ENCODE data around the gene PEAK3.

Gene PEAK3

DNA sequence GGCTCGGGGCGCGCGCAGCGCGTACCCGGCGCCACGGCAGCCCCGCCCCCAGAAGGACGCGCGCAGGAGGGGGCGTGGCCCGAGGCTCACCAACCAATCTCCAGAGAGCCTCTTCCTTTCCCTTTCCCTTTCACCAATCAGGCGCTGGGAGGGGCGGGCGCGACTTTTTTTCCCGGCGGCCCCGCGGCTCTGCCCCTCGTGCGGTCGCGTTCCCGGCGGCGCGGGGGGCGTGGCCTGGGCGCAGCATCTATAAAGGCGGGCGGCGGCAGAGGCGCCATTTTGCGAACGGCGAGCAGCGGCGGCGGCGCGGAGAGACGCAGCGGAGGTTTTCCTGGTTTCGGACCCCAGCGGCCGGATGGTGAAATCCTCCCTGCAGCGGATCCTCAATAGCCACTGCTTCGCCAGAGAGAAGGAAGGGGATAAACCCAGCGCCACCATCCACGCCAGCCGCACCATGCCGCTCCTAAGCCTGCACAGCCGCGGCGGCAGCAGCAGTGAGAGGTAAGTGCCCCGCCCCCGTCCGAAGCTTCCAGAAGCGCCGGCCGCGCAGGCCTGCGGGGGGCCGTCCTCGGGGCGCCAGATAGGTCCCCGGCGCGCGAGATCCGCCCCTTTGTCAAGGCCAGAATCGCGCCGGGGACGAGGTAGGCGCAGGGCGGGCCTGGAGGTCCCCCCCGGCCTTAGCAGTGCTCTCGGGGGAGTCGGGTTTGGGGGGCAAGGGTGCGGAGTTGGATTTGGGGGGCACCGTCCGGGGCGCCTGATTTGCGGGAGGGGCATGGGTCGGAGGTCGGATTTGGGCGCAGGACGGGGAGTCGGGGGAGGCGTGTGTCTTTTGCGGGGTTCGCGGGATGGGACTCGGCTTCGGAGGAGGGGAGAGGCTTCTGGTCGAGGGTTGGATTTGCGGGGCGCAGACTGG lies 12.5 kb downstream of the PEAK3 start:
- DNase-seq: peak; percentile 87

DNA sequence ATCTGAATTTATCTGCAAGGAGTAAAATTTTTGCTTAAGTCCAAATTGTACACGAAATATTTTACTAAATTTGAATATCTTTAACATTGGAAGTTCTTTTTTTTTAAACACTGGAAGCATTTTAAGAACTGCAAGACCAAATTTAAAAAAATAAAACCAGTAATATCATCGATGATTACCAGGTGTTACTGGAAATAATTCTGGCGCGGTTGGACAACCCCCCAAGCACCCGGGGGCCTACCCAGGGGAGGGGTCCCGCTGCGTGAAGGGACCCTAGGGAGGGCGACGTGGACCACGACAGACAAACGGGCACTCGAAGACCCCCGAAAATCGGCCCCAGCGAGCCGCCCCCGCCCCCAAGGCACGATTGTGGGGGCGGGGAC lies 13.1 kb downstream of the PEAK3 start:
- DNase-seq: no peak

DNA sequence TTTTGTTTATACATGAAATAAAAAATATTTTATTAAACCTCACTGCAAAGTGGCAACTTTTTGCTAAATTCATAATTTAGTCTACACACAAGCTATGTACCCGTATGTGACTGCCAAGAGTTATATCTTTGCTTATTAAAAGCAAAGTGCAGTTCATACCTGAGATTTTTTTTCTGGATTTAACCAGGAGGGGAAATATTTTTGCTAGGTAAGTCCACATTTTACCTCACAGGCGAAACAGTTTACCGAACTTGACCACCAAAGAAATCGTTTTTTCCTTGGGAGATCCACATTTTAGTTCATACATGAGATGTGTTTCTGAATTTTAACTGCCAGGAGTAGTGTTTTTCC lies 13.5 kb downstream of the PEAK3 start:
- no peak for DNase-seq

DNA sequence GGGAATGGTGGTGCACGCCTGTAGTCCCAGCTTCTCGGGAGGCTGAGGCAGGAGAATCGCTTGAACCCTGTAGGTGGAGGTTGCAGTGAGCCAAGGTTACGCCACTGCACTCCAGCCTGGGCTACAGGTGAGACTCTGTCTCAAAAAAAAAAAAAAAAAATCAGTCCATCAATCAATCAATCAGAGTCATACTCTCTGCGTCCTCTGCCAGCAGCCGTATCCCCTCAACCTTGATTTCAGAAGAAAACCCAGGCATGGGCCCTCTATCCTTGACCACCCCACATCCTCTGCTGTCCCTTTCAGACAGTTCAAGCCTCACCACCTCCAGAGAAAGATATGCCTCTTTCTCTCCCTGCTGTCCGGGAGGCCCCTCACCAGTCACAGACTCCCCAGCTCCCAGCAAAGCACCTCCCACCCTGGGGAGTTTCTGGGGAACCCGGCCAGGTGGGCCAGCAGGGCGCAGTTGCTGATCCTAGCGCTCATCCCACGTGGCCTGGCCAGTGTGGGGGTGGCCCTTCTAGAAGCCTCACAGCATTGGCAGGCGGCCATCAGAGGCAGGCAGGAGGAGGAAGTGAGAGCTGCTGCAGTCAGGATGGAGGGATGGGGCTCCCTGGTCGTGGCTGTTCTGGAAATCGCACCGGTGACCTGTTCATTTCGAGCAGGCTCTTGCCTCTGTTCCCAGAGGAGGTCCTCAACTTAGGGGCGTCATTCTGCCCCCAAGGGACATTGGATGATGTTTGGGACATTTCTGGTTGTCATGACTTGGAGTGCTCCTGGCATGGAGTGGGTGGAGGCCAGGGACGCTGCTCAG lies 15.6 kb downstream of the PEAK3 start:
- DNase-seq: peak; percentile 65

DNA sequence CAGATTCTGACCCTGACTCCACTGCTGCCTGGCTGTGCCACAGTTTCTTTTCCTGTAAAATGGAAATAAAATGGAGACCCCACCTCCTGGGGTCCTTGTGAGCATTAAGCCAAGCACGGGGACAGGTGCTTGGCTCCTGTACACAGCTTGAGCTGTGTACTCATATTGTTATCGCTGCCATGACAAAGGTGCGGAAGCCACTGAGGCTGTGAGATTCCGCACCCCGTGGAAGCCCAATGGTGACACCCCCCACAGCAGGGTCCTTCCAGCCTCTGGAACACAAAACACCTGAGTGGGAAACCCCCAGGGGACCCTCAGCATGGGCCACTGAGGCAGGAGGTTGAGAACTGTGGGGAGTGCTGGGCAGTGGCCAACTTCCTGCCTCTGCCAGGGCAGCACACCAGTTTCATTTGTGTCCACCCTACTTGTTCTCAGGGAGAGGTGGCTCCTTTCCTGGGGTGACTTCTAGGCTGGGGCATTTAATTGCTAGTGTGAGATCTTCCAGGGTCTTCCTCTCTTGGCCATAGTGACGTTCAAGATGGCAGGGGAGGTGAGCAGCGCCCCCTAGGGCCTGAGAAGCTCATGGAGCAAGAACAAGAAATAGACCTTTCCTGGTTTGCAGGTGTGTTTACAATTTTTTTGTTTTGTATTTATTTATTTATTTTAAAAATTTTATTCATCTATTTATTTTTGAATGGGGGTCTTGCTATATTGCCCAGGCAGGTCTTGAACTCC lies 20.4 kb downstream of the PEAK3 start:
- DNase-seq: no peak

DNA sequence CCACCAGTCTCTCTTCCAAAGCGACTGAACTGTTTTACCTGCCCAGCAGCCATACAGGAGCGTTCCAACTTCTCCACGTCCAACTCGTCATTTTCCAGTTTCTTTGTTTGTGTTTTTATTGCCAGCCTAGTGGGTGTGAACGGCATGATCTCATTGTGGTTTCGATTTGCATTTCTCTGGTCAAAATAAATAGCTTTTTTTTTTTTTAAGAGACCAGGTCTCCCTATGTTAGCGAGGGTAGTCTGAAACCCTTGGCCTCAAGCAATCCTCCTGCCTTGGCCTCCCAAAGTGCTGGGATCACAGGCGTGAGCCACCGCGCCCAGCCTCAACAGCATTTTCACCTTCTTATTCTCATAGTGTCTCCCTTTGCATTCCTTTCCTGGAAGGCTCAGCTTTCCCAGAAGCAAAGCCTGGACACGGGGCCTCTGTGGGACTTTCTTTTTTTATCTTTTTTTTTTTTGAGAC lies 21.6 kb downstream of the PEAK3 start:
- no peak for DNase-seq

DNA sequence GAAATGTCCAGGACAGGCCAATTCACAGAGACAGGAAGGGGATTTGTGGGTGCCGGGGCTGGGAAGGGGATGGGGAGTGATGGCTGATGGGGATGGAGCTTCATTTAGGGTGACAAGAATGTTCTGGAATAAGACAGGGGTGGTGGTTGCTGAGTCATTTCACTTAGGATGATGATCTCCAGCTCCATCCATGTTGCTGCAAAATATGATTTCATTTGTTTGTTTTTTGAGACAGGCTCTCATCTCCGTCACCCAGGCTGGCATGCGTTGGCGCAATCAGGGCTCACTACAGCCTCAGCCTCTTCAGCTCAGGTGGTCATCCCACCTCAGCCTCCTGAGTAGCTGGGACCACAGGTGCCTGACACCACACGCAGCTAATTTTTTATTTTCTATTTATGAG lies 22.6 kb downstream of the PEAK3 start:
- no peak for DNase-seq

DNA sequence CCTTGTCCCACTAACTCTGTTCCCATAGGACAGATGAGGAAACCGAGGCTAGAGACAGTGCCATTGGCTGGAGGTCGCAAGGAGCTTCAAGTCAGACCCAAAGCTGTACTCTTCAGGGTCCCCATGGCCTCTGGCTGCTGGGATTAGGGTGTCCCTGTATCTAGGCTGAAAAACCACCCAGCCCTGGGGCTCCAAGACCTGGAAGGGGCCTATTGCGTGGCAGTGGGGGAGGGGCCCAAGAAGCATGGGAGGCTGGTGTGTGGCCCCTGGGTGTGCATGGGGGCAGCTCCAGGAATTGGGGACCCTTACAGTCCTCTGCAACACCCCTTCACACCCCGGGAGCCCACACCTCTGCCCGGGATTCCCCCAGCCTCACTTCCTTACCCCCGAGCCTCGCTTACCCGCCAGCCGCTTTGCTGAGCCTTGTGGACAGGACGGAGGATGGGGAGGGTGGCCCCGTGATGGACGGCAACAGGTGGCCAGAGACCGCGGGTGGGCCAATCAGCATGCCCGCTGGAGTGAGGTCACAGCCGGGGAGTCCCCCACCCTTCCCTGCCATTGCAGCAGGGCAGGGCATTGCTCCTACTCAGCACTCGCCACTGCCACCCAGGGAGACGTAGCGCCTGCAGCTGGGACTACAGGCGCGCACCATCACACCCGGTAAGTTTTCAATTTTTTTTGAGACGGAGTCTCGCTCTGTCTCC lies 25.8 kb downstream of the PEAK3 start, which contains the start of gene JSRP1:
Gene JSRP1, minus strand, starts transcription at position 436 of the 704 bp plus-strand sequence. CDS start 1,103 bp downstream, outside the sequence.
- DNase-seq: no peak

DNA sequence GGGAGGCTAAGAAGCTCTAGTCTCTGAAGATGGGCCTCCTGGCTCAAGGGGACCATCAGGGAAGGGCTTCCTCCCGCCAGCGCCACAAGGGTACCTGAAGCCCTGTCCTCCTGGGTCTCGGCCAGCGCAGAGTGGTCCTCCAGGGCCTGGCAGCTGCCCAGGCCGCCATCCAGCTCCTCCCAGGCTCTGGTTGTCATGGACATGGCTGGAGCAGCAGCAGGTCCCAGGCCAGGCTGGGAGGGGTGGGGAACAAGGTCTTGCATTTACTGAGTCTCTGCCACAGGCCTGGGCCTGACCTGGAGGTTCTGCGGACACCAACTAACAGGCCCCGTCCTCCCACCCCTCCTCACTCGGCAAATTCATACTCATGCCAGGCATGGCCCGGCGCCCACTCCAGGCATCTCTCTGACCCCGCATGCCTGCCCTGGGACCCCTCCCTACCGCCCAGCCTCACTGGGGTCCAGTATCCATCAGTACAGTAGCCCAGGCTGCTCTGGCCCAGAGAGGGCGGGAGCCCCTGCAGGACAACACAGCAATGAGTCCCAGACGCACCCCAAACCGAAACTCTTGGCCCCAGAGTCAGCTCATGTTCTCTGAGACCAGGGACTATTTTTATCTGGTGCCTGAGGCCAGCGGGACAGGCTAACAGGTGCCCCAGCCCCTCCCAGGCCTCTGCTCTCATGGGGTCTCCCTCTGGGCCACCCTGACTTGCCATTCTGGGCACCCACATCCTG lies 26.7 kb downstream of the PEAK3 start:
- DNase-seq: peak; percentile 33

DNA sequence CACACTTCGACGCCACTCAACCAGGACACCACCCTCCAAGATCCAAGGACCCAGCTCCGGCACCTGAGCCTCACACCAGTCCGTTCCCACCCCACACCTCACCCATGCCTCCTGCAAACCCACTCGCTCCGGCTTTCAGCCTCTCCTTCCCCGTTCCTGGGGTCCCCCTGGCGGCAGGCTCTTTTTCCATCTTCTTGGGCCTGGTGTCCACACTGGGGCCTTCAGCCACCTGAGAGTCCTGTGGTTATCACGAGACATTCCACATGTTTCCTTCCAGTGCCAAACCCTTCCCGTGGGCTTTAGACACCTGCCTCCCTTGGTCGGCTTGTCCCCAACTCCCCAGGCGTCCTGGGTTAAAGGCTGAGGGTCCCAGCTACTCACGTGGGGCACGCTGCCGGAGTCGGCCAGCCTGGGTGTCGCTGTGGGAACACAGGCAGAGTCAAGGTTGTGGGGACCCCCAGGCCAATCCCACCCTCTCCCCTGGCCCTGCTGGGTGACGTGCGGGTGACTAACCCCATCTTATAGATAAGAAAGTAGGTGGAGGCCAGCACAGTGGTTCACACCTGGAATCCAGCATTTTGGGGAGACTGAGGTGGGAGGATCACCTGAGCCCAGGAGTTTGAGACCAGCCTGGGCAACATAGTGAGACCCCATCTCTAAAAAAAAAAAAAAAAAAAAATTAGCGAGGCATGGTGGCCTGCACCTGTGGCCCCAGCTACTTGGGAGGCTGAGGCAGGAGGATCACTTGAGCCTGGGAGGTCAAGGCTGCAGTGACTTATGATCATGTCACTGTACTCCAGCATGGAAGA lies 27.7 kb downstream of the PEAK3 start:
- DNase-seq: no peak

DNA sequence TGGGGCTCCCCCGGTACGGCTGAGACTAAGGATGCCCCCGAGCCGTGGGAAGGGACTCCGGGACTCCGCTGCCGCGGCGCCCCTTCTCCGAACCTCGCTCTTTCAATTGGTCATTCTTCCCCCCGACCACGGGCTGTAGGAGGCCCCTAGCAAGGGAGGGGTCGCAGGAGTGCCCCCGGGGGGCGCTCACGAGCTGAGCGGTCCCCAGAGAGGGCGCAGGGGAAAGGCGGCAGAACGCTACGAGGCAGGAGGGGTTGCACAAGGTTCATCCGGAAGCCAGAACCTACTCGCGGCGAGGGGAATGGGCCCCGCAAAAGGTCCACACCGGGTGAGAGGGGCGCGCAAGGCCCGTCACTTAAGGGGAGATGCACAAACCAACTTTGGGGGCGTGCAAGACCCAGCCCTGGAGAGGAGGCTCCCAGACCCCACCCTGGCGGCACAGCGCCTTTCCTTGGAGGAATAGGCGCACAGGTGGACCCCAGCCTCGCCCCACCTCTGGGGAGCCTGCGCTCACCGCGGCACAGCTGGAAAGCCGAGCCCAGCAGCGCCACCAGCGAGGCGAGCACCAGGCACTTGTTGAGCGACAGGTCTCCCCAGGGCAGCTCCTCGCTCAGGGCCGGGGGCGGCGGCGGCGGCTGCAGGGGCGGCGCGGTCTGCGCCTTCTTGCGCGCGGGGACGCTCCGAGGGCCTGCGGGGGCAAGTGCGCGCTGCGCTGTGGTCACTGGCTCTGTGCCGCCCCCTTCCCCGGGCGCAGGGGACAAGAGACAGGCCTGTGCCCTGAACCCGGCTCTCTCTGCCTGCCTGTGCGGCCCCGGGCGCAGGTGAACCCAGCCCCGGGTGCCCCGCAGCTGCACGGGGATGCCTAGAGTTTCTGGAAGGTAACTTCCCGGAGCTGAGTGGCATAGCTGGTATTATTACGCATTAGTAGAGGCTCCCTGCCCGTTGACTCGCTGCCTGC lies 28.6 kb downstream of the PEAK3 start:
- DNase-seq: no peak

DNA sequence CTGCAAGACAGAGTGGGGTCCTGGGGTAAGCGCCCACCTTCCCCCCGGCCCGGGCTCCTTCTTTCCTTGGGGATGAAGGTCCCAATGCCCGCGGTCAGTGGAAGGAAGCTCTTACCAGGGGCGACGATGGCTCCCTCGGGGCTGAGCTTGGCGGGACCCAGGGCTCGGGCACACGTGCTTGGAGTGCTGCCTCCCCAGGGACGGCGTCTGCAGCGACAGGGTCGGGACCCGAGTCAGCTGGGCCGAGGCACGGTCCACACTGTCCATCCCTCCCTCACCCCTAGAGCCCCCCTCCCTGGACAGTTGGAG lies 29.2 kb downstream of the PEAK3 start:
- DNase-seq: no peak

DNA sequence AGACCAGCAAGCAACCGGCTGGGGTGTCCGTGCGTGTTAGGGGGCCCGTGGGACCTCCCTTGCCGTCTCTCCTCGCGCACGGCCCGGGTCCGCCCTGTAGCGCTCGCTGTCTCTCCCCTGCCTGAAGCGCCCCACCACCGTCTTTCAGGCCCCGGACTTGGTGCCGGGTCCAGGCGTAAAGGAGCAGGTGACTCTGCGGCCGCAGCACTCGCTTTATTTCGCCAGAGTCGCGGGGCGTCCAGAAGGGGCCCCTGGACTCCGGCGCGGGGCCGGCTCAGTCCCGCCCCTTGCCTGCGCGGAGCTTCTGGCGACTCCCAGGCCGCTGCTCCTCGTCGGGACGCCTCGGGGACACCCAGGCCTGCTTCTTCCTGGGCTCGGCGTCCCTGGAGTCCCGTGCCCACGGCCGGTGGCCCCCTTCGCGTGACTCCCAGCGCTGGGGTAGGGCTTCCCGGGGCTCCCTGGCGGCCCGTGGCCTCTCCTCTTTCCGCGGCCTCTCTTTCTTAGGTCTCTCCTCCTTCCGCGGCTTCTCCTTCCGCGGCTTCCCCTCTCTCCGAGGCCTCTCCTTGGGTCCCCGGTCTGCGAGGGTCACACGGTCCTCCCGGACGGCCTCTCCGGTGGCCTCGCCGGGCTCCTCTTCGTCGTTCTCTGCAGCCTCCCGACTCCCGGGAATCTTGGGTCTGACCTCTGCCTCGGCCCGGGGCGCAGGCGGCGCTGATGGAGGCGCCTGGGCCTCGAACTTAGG lies 29.7 kb downstream of the PEAK3 start:
- DNase-seq: no peak

DNA sequence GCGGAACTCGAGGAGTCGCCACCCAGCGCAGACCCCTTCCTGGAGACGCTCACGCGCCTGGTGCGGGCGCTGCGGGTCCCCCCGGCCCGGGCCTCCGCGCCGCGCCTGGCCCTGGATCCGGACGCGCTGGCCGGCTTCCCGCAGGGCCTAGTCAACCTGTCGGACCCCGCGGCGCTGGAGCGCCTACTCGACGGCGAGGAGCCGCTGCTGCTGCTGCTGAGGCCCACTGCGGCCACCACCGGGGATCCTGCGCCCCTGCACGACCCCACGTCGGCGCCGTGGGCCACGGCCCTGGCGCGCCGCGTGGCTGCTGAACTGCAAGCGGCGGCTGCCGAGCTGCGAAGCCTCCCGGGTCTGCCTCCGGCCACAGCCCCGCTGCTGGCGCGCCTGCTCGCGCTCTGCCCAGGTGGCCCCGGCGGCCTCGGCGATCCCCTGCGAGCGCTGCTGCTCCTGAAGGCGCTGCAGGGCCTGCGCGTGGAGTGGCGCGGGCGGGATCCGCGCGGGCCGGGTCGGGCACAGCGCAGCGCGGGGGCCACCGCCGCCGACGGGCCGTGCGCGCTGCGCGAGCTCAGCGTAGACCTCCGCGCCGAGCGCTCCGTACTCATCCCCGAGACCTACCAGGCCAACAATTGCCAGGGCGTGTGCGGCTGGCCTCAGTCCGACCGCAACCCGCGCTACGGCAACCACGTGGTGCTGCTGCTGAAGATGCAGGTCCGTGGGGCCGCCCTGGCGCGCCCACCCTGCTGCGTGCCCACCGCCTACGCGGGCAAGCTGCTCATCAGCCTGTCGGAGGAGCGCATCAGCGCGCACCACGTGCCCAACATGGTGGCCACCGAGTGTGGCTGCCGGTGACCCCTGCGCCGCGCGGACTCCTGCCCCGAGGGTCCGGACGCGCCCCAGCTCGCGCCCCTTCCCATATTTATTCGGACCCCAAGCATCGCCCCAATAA lies 30.6 kb downstream of the PEAK3 start:
- no peak for DNase-seq

DNA sequence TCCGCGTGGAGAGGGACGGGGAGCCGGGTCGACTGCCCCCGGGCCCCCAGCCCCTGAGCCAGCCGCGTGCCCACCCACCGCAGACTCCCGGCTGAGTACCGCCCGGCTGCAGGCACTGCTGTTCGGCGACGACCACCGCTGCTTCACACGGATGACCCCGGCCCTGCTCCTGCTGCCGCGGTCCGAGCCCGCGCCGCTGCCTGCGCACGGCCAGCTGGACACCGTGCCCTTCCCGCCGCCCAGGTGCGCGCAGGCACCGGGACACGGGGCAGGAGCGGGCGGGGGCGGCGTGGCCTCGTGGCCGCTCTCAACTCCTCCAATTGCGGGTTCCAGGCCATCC lies 31.2 kb downstream of the PEAK3 start:
- no peak for DNase-seq

DNA sequence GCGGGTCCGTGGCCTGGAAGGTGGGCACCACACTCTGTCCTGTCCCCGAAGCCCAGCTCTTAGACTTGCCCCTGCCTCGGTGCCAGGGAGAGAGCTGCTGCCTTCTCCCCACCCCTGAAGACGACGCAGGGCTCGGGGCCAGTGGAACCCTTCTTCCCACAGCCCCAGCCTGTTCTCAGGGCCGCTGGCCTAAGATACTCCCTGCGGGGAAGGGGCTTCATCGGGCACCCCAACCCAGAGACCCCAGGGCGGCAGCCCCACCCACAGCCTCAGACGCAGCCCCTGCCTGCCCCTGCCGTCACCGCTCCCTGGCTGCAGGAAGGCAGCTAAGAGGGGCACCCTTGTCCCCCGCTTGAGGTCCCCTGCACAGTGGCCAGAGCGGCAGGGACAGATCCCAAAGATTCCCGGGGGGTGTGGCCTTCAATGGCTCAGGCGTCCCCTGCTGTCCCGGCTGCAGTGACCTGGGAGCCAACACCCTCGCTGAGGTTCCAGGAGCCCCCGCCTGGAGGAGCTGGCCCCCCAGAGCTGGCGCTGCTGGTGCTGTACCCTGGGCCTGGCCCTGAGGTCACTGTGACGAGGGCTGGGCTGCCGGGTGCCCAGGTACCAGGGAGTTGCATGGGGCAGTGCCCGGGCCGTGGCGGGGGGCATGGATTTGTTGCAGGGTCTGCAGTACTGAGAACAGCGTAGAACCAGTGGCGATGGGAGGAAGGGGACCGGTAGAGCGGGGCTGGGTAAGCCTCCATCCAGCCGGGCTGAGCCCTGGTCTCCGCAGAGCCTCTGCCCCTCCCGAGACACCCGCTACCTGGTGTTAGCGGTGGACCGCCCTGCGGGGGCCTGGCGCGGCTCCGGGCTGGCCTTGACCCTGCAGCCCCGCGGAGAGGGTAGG lies 31.9 kb downstream of the PEAK3 start:
- no peak for DNase-seq

Data from DMS79 (cell line).